Testis (tissue), 3 donors: ENCODE measurements around the gene CNN1. TPM values are rescaled to one million over a fixed set of nuclear protein-coding genes. Genes with fewer than 3 reads are reported as not detected.
A peak's percentile ranks its signal among the peaks of the same experiment; 100 is the strongest.

Experiments
- DNase-seq: peaks from one replicate; pipeline ENCODE4 v3.0.0-alpha.2; 2019
- H3K27ac ChIP-seq, 2 donors: fragments of 200-600 bp; sonication (generic); one replicate each; pipeline ENCODE4 v1.5.1; 2019
- H3K27me3 ChIP-seq: fragments of 200-600 bp; sonication (generic); one replicate; pipeline ENCODE4 v1.5.1; 2019
- H3K36me3 ChIP-seq: fragments of 200-600 bp; sonication (generic); one replicate; pipeline ENCODE4 v1.5.1; 2017; ENCODE audit warnings: low read depth; ENCODE audit errors: missing control alignments
- H3K4me1 ChIP-seq: fragments of 200-600 bp; sonication (generic); one replicate; pipeline ENCODE4 v1.5.1; 2019
- H3K4me3 ChIP-seq, 2 donors: fragments of 200-600 bp; sonication (generic); one replicate each; pipeline ENCODE4 v1.5.1; 2017 to 2019
- H3K9me3 ChIP-seq: fragments of 200-600 bp; sonication (generic); one replicate; pipeline ENCODE4 v1.5.1; 2017
- POLR2A ChIP-seq: fragments of 450-650 bp; IDR thresholded peaks from one replicate; pipeline ENCODE4 v1.6.1; 2017; ENCODE audit warnings: antibody characterized with exemption, mild to moderate bottlenecking, moderate library complexity
- WGBS, 2 donors: methylation state at CpG; one replicate each; pipeline ENCODE4 v1.1.5; 2018; 5-methylcytosine and 5-hydroxymethylcytosine counted together
- intact Hi-C: fragments of 100-400 bp; cut with DNase I; formaldehyde crosslinking; loops from one replicate; pipeline ENCODE4 v1.15.1; 2023; ENCODE audit warnings: low total_unique reads
- polyA plus RNA-seq: library from polyadenylated mRNA; stranded (reverse); fragments of 350-450 nt; fragmentation: Illumina TruSeq; extraction: RNeasy Lipid Tissue Mini Kit (QIAGEN cat#74804); gene quantifications from one replicate; pipeline ENCODE4 v1.2.3, GENCODE V29; 2014; ENCODE audit warnings: low read depth, low replicate concordance; ENCODE audit not compliant: insufficient read depth
- total RNA-seq, 2 donors: library from RNA; depleted of rRNA; stranded (reverse); fragments of >200 nt; gene quantifications; one replicate each; pipeline ENCODE4 v1.2.3, GENCODE V29; 2016
- TF ChIP-seq, protein P1 (sequence below), 3 experiments: fragments of 450-650 bp in 2 of 3; fragments of 200-600 bp in 1 of 3; sonication (generic) in 1 of 3; IDR thresholded peaks; one replicate each; pipeline ENCODE4 v1.5.1; 2016 to 2019; ENCODE audit warnings: antibody characterized with exemption in 3 of 3, mild to moderate bottlenecking in 2 of 3, moderate library complexity in 1 of 3

Gene CNN1
- total and polyA plus RNA-seq, 3 donors from 2014 or later: 130 to 218 (median 151) TPM

- Histone ChIP-seq H3K9me3 (no peaks in the 10 kb centered on the region), H3K36me3 (no peaks in the 10 kb centered on the region), H3K4me3 (no peak overlapping the region), H3K4me1 (no peaks in the 10 kb centered on the region), H3K27ac (no peak overlapping the region), H3K27me3 (no peaks in the 10 kb centered on the region)
- no peak for DNase-seq
- WGBS, 2 donors: 81 to 87% methylated on average over 14 of the region's 14 CpGs
- intact Hi-C loops: no loop called here
- no peak for TF ChIP-seq POLR2A
- TF ChIP-seq, protein P1, sequence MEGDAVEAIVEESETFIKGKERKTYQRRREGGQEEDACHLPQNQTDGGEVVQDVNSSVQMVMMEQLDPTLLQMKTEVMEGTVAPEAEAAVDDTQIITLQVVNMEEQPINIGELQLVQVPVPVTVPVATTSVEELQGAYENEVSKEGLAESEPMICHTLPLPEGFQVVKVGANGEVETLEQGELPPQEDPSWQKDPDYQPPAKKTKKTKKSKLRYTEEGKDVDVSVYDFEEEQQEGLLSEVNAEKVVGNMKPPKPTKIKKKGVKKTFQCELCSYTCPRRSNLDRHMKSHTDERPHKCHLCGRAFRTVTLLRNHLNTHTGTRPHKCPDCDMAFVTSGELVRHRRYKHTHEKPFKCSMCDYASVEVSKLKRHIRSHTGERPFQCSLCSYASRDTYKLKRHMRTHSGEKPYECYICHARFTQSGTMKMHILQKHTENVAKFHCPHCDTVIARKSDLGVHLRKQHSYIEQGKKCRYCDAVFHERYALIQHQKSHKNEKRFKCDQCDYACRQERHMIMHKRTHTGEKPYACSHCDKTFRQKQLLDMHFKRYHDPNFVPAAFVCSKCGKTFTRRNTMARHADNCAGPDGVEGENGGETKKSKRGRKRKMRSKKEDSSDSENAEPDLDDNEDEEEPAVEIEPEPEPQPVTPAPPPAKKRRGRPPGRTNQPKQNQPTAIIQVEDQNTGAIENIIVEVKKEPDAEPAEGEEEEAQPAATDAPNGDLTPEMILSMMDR (IDR thresholded peaks at IDR 0.05): no peak
Observed at GRCh38 chr19:11547929-11548700, 9.5 kb downstream of the CNN1 start.

DNA sequence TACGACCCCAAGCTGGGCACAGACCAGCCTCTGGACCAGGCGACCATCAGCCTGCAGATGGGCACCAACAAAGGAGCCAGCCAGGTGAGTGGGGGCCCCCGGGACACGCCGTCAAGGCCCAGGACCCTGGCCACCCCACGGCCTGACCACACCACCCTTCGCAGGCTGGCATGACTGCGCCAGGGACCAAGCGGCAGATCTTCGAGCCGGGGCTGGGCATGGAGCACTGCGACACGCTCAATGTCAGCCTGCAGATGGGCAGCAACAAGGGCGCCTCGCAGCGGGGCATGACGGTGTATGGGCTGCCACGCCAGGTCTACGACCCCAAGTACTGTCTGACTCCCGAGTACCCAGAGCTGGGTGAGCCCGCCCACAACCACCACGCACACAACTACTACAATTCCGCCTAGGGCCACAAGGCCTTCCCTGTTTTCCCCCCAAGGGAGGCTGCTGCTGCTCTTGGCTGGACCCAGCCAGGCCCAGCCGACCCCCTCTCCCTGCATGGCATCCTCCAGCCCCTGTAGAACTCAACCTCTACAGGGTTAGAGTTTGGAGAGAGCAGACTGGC, 10.8 kb downstream of the CNN1 start:
- Histone ChIP-seq H3K4me3 (no peak overlapping the region), H3K36me3 (no peaks in the 10 kb centered on the region), H3K4me1 (no peaks in the 10 kb centered on the region), H3K27ac (no peak overlapping the region), H3K9me3 (no peaks in the 10 kb centered on the region), H3K27me3 (no peaks in the 10 kb centered on the region)
- no peak for DNase-seq
- intact Hi-C loops: no loop called here
- 76 to 89% methylated on average over 7 to 24 of the region's 24 CpGs for WGBS, 2 donors
- TF ChIP-seq, protein P1 (IDR thresholded peaks at IDR 0.05): no peak
- TF ChIP-seq POLR2A: no peak

DNA sequence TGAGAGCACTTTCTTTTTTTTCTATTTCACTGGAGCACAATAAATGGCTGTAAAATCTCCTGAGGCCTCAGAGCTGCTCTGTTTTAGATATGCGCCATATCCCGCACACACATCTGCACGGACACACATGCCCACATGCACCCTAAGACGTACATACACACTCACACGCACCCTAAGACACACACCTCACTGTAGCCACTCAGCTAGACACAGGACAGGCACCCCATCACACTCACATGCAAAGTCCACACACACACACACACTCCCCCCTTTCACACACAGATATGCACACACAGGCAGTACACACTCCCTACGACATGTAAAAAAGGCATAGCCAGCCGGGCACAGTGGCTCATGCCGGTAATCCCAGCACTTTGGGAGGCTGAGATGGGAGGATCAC, 11.6 kb downstream of the CNN1 start:
- TF ChIP-seq, protein P1 (IDR thresholded peaks at IDR 0.05): no peak
- TF ChIP-seq POLR2A: no peak
- H3K36me3 ChIP-seq: no peaks in the 10 kb centered on the region
- no peaks in the 10 kb centered on the region for H3K27me3 ChIP-seq
- intact Hi-C loops: no loop called here
- H3K4me3 ChIP-seq: no peak overlapping the region
- no peak overlapping the region for H3K27ac ChIP-seq
- DNase-seq: no peak
- no peaks in the 10 kb centered on the region for H3K4me1 ChIP-seq
- no peaks in the 10 kb centered on the region for H3K9me3 ChIP-seq
- 93% methylated on average over 8 of the region's 8 CpGs for WGBS, 2 donors

DNA sequence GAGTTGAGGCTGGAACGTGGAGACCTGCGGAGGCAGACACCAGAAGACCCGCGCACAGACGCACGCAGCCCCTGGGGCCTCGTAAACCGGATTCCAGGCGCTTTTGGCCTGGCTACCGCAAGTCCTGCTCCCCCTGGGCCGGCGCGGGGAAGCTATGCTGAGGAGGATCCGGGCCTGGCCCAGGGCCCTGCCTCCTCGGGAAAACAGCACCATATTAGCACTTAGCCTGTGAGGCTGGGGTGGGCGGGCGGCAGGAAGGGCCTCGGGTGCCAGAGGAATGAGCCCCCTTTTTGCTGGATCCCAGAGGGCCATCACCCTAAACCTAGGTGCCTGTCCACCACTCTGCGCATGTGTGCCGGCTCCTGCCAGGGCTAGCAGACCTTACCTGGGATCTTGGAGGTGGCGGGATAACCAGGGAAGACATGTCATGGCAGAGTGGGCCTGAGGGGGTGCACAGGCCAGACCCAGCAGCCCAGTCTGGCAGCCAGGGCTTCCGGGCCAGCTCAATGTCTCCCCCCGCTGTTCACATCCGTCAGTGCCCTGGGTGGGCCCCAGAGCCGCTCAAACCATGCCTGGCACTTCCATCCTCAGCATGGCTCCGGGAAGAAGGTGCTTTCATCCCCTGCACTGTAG, 13.1 kb downstream of the CNN1 start:
- TF ChIP-seq POLR2A: no peak
- TF ChIP-seq, protein P1 (IDR thresholded peaks at IDR 0.05): no peak
- H3K27me3 ChIP-seq: no peaks in the 10 kb centered on the region
- DNase-seq: no peak
- H3K27ac ChIP-seq: peak overlapping the region; percentile 31 to 69
- H3K4me1 ChIP-seq: no peaks in the 10 kb centered on the region
- WGBS, 2 donors: 69 to 77% methylated on average over 5 to 26 of the region's 26 CpGs
- intact Hi-C loops: no loop called here
- H3K36me3 ChIP-seq: no peaks in the 10 kb centered on the region
- no peaks in the 10 kb centered on the region for H3K9me3 ChIP-seq
- no peak overlapping the region for H3K4me3 ChIP-seq
